ENCODE results near the gene SYNGR1.

Gene SYNGR1

GRCh38 chr22:39414886-39415285, 65.1 kb downstream of the SYNGR1 start:
- H3K9ac ChIP-seq (ENCODE audit: low read length) = no peak overlapping the region
- H3K4me3 ChIP-seq (ENCODE audit: low read depth, low read length) = no peak overlapping the region
- H3K27me3 ChIP-seq (ENCODE audit: control insufficient read depth, insufficient read depth, low read length) = no peaks in the 10 kb centered on the region
- no peak overlapping the region for H3K27ac ChIP-seq (ENCODE audit: low read depth, low read length)
- H3K36me3 ChIP-seq (ENCODE audit: control insufficient read depth, insufficient read depth, low read length) = peaks cover 50% of the 10 kb centered on the region
- no peaks in the 10 kb centered on the region for H3K4me1 ChIP-seq (ENCODE audit: control insufficient read depth, insufficient read depth, low read length)
- H3K9me3 ChIP-seq (ENCODE audit: control insufficient read depth, insufficient read depth, low read depth, low read length) = no peaks in the 10 kb centered on the region

- Histone ChIP-seq H3K4me3 (ENCODE audit: low read depth, low read length) (no peak overlapping the region), H3K9ac (ENCODE audit: low read length) (no peak overlapping the region), H3K9me3 (ENCODE audit: control insufficient read depth, insufficient read depth, low read depth, low read length) (no peaks in the 10 kb centered on the region), H3K36me3 (ENCODE audit: control insufficient read depth, insufficient read depth, low read length) (peaks cover 56% of the 10 kb centered on the region), H3K4me1 (ENCODE audit: control insufficient read depth, insufficient read depth, low read length) (no peaks in the 10 kb centered on the region), H3K27me3 (ENCODE audit: control insufficient read depth, insufficient read depth, low read length) (no peaks in the 10 kb centered on the region), H3K27ac (ENCODE audit: low read depth, low read length) (no peak overlapping the region)
Observed at GRCh38 chr22:39415506-39415905, 65.7 kb downstream of the SYNGR1 start.

- no peak overlapping the region for H3K9ac ChIP-seq (ENCODE audit: low read length)
- no peaks in the 10 kb centered on the region for H3K4me1 ChIP-seq (ENCODE audit: control insufficient read depth, insufficient read depth, low read length)
- H3K27ac ChIP-seq (ENCODE audit: low read depth, low read length) = no peak overlapping the region
- H3K36me3 ChIP-seq (ENCODE audit: control insufficient read depth, insufficient read depth, low read length) = peaks cover 62% of the 10 kb centered on the region
- no peak overlapping the region for H3K4me3 ChIP-seq (ENCODE audit: low read depth, low read length)
- H3K27me3 ChIP-seq (ENCODE audit: control insufficient read depth, insufficient read depth, low read length) = no peaks in the 10 kb centered on the region
- H3K9me3 ChIP-seq (ENCODE audit: control insufficient read depth, insufficient read depth, low read depth, low read length) = no peaks in the 10 kb centered on the region
Observed at GRCh38 chr22:39416319-39416718, 66.5 kb downstream of the SYNGR1 start.

GRCh38 chr22:39417641-39418040, 67.8 kb downstream of the SYNGR1 start:
- no peaks in the 10 kb centered on the region for H3K9me3 ChIP-seq (ENCODE audit: control insufficient read depth, insufficient read depth, low read depth, low read length)
- H3K4me1 ChIP-seq (ENCODE audit: control insufficient read depth, insufficient read depth, low read length) = no peaks in the 10 kb centered on the region
- no peak overlapping the region for H3K9ac ChIP-seq (ENCODE audit: low read length)
- no peaks in the 10 kb centered on the region for H3K27me3 ChIP-seq (ENCODE audit: control insufficient read depth, insufficient read depth, low read length)
- no peak overlapping the region for H3K4me3 ChIP-seq (ENCODE audit: low read depth, low read length)
- H3K36me3 ChIP-seq (ENCODE audit: control insufficient read depth, insufficient read depth, low read length) = peaks cover 74% of the 10 kb centered on the region
- no peak overlapping the region for H3K27ac ChIP-seq (ENCODE audit: low read depth, low read length)

GRCh38 chr22:39418696-39419095, 68.9 kb downstream of the SYNGR1 start:
- Histone ChIP-seq H3K36me3 (ENCODE audit: control insufficient read depth, insufficient read depth, low read length) (peaks cover 80% of the 10 kb centered on the region), H3K9me3 (ENCODE audit: control insufficient read depth, insufficient read depth, low read depth, low read length) (no peaks in the 10 kb centered on the region), H3K9ac (ENCODE audit: low read length) (no peak overlapping the region), H3K4me3 (ENCODE audit: low read depth, low read length) (no peak overlapping the region), H3K4me1 (ENCODE audit: control insufficient read depth, insufficient read depth, low read length) (no peaks in the 10 kb centered on the region), H3K27me3 (ENCODE audit: control insufficient read depth, insufficient read depth, low read length) (no peaks in the 10 kb centered on the region), H3K27ac (ENCODE audit: low read depth, low read length) (no peak overlapping the region)

- H3K9ac ChIP-seq (ENCODE audit: low read length) = no peak overlapping the region
- H3K36me3 ChIP-seq (ENCODE audit: control insufficient read depth, insufficient read depth, low read length) = peaks cover 84% of the 10 kb centered on the region
- H3K27ac ChIP-seq (ENCODE audit: low read depth, low read length) = no peak overlapping the region
- no peaks in the 10 kb centered on the region for H3K27me3 ChIP-seq (ENCODE audit: control insufficient read depth, insufficient read depth, low read length)
- H3K4me3 ChIP-seq (ENCODE audit: low read depth, low read length) = no peak overlapping the region
- no peaks in the 10 kb centered on the region for H3K9me3 ChIP-seq (ENCODE audit: control insufficient read depth, insufficient read depth, low read depth, low read length)
- no peaks in the 10 kb centered on the region for H3K4me1 ChIP-seq (ENCODE audit: control insufficient read depth, insufficient read depth, low read length)
Observed at GRCh38 chr22:39419096-39419495, 69.3 kb downstream of the SYNGR1 start.

GRCh38 chr22:39419911-39420310, 70.1 kb downstream of the SYNGR1 start:
- H3K9me3 ChIP-seq (ENCODE audit: control insufficient read depth, insufficient read depth, low read depth, low read length) = no peaks in the 10 kb centered on the region
- no peak overlapping the region for H3K27ac ChIP-seq (ENCODE audit: low read depth, low read length)
- H3K4me1 ChIP-seq (ENCODE audit: control insufficient read depth, insufficient read depth, low read length) = no peaks in the 10 kb centered on the region
- H3K4me3 ChIP-seq (ENCODE audit: low read depth, low read length) = no peak overlapping the region
- no peaks in the 10 kb centered on the region for H3K27me3 ChIP-seq (ENCODE audit: control insufficient read depth, insufficient read depth, low read length)
- H3K36me3 ChIP-seq (ENCODE audit: control insufficient read depth, insufficient read depth, low read length) = peaks cover 86% of the 10 kb centered on the region
- no peak overlapping the region for H3K9ac ChIP-seq (ENCODE audit: low read length)

GRCh38 chr22:39421691-39422090, 71.9 kb downstream of the SYNGR1 start:
- no peak overlapping the region for H3K27ac ChIP-seq (ENCODE audit: low read depth, low read length)
- peaks cover 6% of the 10 kb centered on the region; the same call in 1 of the 2 replicates for H3K4me1 ChIP-seq (ENCODE audit: control insufficient read depth, insufficient read depth, low read length)
- H3K9me3 ChIP-seq (ENCODE audit: control insufficient read depth, insufficient read depth, low read depth, low read length) = no peaks in the 10 kb centered on the region
- H3K4me3 ChIP-seq (ENCODE audit: low read depth, low read length) = no peak overlapping the region
- no peak overlapping the region for H3K9ac ChIP-seq (ENCODE audit: low read length)
- peaks cover 77% of the 10 kb centered on the region for H3K36me3 ChIP-seq (ENCODE audit: control insufficient read depth, insufficient read depth, low read length)
- H3K27me3 ChIP-seq (ENCODE audit: control insufficient read depth, insufficient read depth, low read length) = no peaks in the 10 kb centered on the region

GRCh38 chr22:39422101-39422500, 72.3 kb downstream of the SYNGR1 start:
- no peak overlapping the region for H3K4me3 ChIP-seq (ENCODE audit: low read depth, low read length)
- H3K36me3 ChIP-seq (ENCODE audit: control insufficient read depth, insufficient read depth, low read length) = peaks cover 77% of the 10 kb centered on the region
- H3K9me3 ChIP-seq (ENCODE audit: control insufficient read depth, insufficient read depth, low read depth, low read length) = no peaks in the 10 kb centered on the region
- H3K4me1 ChIP-seq (ENCODE audit: control insufficient read depth, insufficient read depth, low read length) = peaks cover 10% of the 10 kb centered on the region; the same call in 1 of the 2 replicates
- H3K9ac ChIP-seq (ENCODE audit: low read length) = no peak overlapping the region
- H3K27me3 ChIP-seq (ENCODE audit: control insufficient read depth, insufficient read depth, low read length) = no peaks in the 10 kb centered on the region
- H3K27ac ChIP-seq (ENCODE audit: low read depth, low read length) = no peak overlapping the region

- Histone ChIP-seq H3K4me1 (ENCODE audit: control insufficient read depth, insufficient read depth, low read length) (peaks cover 17% of the 10 kb centered on the region), H3K27me3 (ENCODE audit: control insufficient read depth, insufficient read depth, low read length) (no peaks in the 10 kb centered on the region), H3K4me3 (ENCODE audit: low read depth, low read length) (no peak overlapping the region), H3K36me3 (ENCODE audit: control insufficient read depth, insufficient read depth, low read length) (peaks cover 77% of the 10 kb centered on the region), H3K9ac (ENCODE audit: low read length) (no peak overlapping the region), H3K9me3 (ENCODE audit: control insufficient read depth, insufficient read depth, low read depth, low read length) (no peaks in the 10 kb centered on the region), H3K27ac (ENCODE audit: low read depth, low read length) (no peak overlapping the region)
Observed at GRCh38 chr22:39422721-39423120, 72.9 kb downstream of the SYNGR1 start.

GRCh38 chr22:39423976-39424375, 74.2 kb downstream of the SYNGR1 start:
- H3K4me1 ChIP-seq (ENCODE audit: control insufficient read depth, insufficient read depth, low read length) = peaks cover 29% of the 10 kb centered on the region
- peaks cover 67% of the 10 kb centered on the region for H3K36me3 ChIP-seq (ENCODE audit: control insufficient read depth, insufficient read depth, low read length)
- no peaks in the 10 kb centered on the region for H3K27me3 ChIP-seq (ENCODE audit: control insufficient read depth, insufficient read depth, low read length)
- no peaks in the 10 kb centered on the region for H3K9me3 ChIP-seq (ENCODE audit: control insufficient read depth, insufficient read depth, low read depth, low read length)
- no peak overlapping the region for H3K9ac ChIP-seq (ENCODE audit: low read length)
- no peak overlapping the region for H3K27ac ChIP-seq (ENCODE audit: low read depth, low read length)
- H3K4me3 ChIP-seq (ENCODE audit: low read depth, low read length) = no peak overlapping the region
